Hematopoietic multipotent progenitor cell (in vitro differentiated cells): ENCODE measurements around the gene KCNK15. TPM values are rescaled to one million over a fixed set of nuclear protein-coding genes. Genes with fewer than 3 reads are reported as not detected.

Source experiments
- DNase-seq, 3 donors: peaks; one replicate each; pipeline ENCODE4 v3.0.0-alpha.2; 2011 to 2015; ENCODE audit warnings: low read depth in 2 of 3, low spot score in 2 of 3
- total RNA-seq: library from RNA; depleted of rRNA; stranded (reverse); fragments of >200 nt; gene quantifications from one replicate; pipeline ENCODE4 v1.2.3, GENCODE V29; 2012

KCNK15 gene
- total RNA-seq, 1 donor = 0.27 TPM

GRCh38 chr20:44714701-44715498 is 30.8 kb upstream of the KCNK15 start, which contains the start of gene CCN5:
Gene CCN5, plus strand, starts transcription at chr20:44715369. Its CDS starts 22 bp downstream, at chr20:44715391.
- DNase-seq = peak in 2 of 3 donors; percentile 68 to 83

GRCh38 chr20:44715499-44716308 is 30.0 kb upstream of the KCNK15 start:
- no peak for DNase-seq

- DNase-seq = no peak
Observed at GRCh38 chr20:44716309-44717106, 29.2 kb upstream of the KCNK15 start.

- DNase-seq = no peak
Observed at GRCh38 chr20:44717986-44718385, 27.7 kb upstream of the KCNK15 start.

GRCh38 chr20:44719841-44720240 is 25.8 kb upstream of the KCNK15 start:
- no peak for DNase-seq

GRCh38 chr20:44720621-44720996 is 25.1 kb upstream of the KCNK15 start:
- no peak for DNase-seq

GRCh38 chr20:44720997-44721784 is 24.5 kb upstream of the KCNK15 start:
- DNase-seq = no peak

GRCh38 chr20:44721785-44722054 is 23.9 kb upstream of the KCNK15 start:
- DNase-seq = no peak

GRCh38 chr20:44722990-44723389 is 22.7 kb upstream of the KCNK15 start:
- no peak for DNase-seq

GRCh38 chr20:44723391-44723790 is 22.3 kb upstream of the KCNK15 start:
- DNase-seq = peak in 1 of 3 donors; percentile 44

GRCh38 chr20:44723798-44724362 is 21.8 kb upstream of the KCNK15 start:
- no peak for DNase-seq

GRCh38 chr20:44724423-44725091 is 21.1 kb upstream of the KCNK15 start:
- no peak for DNase-seq

GRCh38 chr20:44725837-44726236 is 19.8 kb upstream of the KCNK15 start:
- DNase-seq = no peak

GRCh38 chr20:44727039-44727438 is 18.6 kb upstream of the KCNK15 start:
- no peak for DNase-seq

- no peak for DNase-seq
Observed at GRCh38 chr20:44727651-44728050, 18.0 kb upstream of the KCNK15 start.

- DNase-seq = peak in 1 of 3 donors; percentile 72
Observed at GRCh38 chr20:44728801-44729443, 16.7 kb upstream of the KCNK15 start.

GRCh38 chr20:44730441-44730840 is 15.2 kb upstream of the KCNK15 start:
- no peak for DNase-seq

GRCh38 chr20:44731657-44732056 is 14.0 kb upstream of the KCNK15 start:
- no peak for DNase-seq

- DNase-seq = no peak
Observed at GRCh38 chr20:44732327-44732726, 13.3 kb upstream of the KCNK15 start.
